Activated naive CD4-positive, alpha-beta T cell treated with anti-CD3 and anti-CD28 coated beads, Interleukin-2, amount 50 U/mL, for 72 hours (primary cell): ENCODE measurements around the gene SLC24A3. TPM values are rescaled to one million over a fixed set of nuclear protein-coding genes. Genes with fewer than 3 reads are reported as not detected.

Experiments used
- ATAC-seq, 2 donors: fragments of 150-1000 bp; cut with Tn5 transposase; 2 replicates each; pipeline ENCODE4 v1.10.0; 2021; ENCODE audit warnings: mild to moderate bottlenecking in 2 of 2, moderate library complexity in 2 of 2
- DNase-seq, 2 donors: peaks; one replicate each; pipeline ENCODE4 v3.0.0; 2021 to 2022; ENCODE audit warnings: low spot score in 2 of 2
- H3K27ac Mint-ChIP-seq, 2 donors: one replicate each; pipeline ENCODE4 v1.8.0; 2022; ENCODE audit warnings: mild to moderate bottlenecking in 2 of 2, mixed read lengths in 2 of 2
- H3K36me3 Mint-ChIP-seq, 2 donors: one replicate each; pipeline ENCODE4 v1.8.0; 2022; ENCODE audit warnings: mixed read lengths in 2 of 2
- H3K9me3 Mint-ChIP-seq, 2 donors: one replicate each; pipeline ENCODE4 v1.8.0; 2022; ENCODE audit warnings: mixed read lengths in 2 of 2
- total RNA-seq, 2 donors: library from RNA; stranded (reverse); gene quantifications; one replicate each; pipeline ENCODE4 v1.2.3, GENCODE V29; 2022

The SLC24A3 gene
- total RNA-seq, 2 donors from 2014 or later, result not detected

GRCh38 chr20:19522071-19522801 lies 309.8 kb downstream of the SLC24A3 start:
- Mint-ChIP-seq H3K27ac (peak overlapping the region in 1 of 2 donors; percentile 15), H3K36me3 (no peaks in the 10 kb centered on the region), H3K9me3 (no peaks in the 10 kb centered on the region)
- DNase-seq (no peak), ATAC-seq (peak in 1 of 2 donors; percentile 58)

DNA sequence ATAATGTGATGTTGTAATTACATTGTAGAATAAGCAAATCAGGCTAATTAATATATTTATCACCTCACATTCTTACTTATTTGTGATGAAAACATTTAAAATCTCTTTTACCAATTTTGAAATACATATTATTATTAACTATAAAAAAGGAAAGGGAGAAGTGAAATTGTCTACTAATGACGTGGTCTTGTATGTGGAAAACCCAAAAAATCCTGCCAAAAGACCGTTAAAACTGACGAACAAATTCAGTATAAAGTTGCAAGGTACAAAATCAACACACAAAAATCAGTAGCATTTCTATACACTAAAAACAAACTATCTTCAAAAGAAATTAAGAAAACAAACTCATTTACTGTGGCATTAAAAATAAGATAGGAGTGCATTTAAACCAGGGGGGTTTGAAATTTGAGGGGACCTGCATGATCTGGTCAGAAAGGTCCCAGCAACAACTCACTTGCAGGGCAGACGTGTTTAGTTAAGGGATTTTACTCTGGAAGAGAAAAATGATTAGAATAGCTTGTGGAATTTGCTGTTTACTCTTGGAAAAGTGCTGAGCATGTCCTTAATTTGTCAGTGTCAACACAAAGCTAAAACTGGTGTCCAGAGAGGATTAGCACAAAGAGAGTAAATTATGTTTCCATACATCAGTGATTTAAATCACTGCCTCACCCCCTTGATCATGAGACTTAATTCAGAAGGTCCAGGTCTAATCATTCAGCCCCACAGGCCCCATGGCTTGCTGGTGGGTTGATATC lies 310.6 kb downstream of the SLC24A3 start:
- Mint-ChIP-seq H3K27ac (no peak overlapping the region), H3K36me3 (no peaks in the 10 kb centered on the region), H3K9me3 (no peaks in the 10 kb centered on the region)
- ATAC-seq, result no peak
- DNase-seq, result no peak

- no peak overlapping the region for H3K27ac Mint-ChIP-seq
- H3K36me3 Mint-ChIP-seq, result no peaks in the 10 kb centered on the region
- ATAC-seq, result no peak
- no peaks in the 10 kb centered on the region for H3K9me3 Mint-ChIP-seq
- no peak for DNase-seq
Measured at GRCh38 chr20:19524691-19525090, 312.2 kb downstream of the SLC24A3 start.

- no peak for ATAC-seq
- Mint-ChIP-seq H3K36me3 (no peaks in the 10 kb centered on the region), H3K27ac (no peak overlapping the region), H3K9me3 (peaks cover 0 to 1% of the 10 kb centered on the region in 2 donors)
- no peak for DNase-seq
Measured at GRCh38 chr20:19527509-19527908, 315.1 kb downstream of the SLC24A3 start.

GRCh38 chr20:19528286-19529030 lies 316.0 kb downstream of the SLC24A3 start:
- no peak for DNase-seq
- Mint-ChIP-seq H3K9me3 (peaks cover 0 to 3% of the 10 kb centered on the region in 2 donors), H3K36me3 (no peaks in the 10 kb centered on the region), H3K27ac (no peak overlapping the region)
- ATAC-seq, result no peak

DNA sequence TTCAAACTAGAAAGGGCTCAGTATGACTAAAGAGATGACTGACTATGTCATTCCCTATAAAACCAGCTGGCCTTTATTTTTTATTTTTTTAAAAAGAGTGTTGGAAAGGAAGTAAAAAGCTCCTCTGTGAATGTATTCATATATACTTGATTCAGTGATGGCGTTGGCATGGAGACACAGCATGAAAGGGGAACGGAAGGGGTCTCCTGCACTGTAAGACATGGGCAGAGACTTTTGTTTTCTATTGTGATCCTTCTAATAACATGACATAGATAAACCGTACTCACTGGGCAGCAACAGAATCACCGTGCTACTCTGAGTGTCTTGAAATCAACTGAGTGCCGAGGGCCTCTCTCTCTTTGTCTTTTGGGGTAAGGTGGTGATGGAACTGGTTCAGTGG lies 317.6 kb downstream of the SLC24A3 start:
- ATAC-seq, result no peak
- peaks cover under 1% of the 10 kb centered on the region in 2 donors for H3K36me3 Mint-ChIP-seq
- H3K9me3 Mint-ChIP-seq, result peaks cover under 1 to 3% of the 10 kb centered on the region in 2 donors
- no peak for DNase-seq
- H3K27ac Mint-ChIP-seq, result no peak overlapping the region

GRCh38 chr20:19531446-19531845 lies 319.0 kb downstream of the SLC24A3 start:
- Mint-ChIP-seq H3K27ac (no peak overlapping the region), H3K36me3 (peaks cover 6 to 8% of the 10 kb centered on the region in 2 donors), H3K9me3 (peaks cover 8 to 13% of the 10 kb centered on the region in 2 donors)
- ATAC-seq, result no peak
- DNase-seq, result no peak

DNA sequence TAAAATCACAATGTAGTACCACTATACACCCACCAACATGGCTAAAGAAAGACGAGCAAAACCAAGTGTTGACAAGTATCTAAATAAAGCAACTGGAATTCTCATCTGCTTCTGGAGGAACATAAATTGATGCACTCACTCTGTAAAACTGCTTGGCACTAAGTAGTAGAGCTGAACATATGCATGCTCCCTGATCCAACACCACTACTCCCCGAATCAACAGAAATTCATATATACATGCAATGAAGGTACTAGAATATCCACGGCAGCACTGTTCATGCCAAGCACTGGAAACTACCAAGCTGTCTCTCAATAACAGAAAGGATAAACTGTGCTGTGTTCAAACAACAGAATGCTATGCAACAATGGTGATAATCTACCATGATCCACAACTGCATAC lies 326.1 kb downstream of the SLC24A3 start:
- peaks cover 6 to 8% of the 10 kb centered on the region in 2 donors for H3K36me3 Mint-ChIP-seq
- ATAC-seq (no peak), DNase-seq (no peak)
- peaks cover 8 to 13% of the 10 kb centered on the region in 2 donors for H3K9me3 Mint-ChIP-seq
- H3K27ac Mint-ChIP-seq, result no peak overlapping the region

- DNase-seq, result no peak
- no peak for ATAC-seq
- no peak overlapping the region for H3K27ac Mint-ChIP-seq
- peaks cover 6 to 8% of the 10 kb centered on the region in 2 donors for H3K36me3 Mint-ChIP-seq
- H3K9me3 Mint-ChIP-seq, result peaks cover 8 to 13% of the 10 kb centered on the region in 2 donors
Measured at GRCh38 chr20:19539191-19539590, 326.7 kb downstream of the SLC24A3 start.

DNA sequence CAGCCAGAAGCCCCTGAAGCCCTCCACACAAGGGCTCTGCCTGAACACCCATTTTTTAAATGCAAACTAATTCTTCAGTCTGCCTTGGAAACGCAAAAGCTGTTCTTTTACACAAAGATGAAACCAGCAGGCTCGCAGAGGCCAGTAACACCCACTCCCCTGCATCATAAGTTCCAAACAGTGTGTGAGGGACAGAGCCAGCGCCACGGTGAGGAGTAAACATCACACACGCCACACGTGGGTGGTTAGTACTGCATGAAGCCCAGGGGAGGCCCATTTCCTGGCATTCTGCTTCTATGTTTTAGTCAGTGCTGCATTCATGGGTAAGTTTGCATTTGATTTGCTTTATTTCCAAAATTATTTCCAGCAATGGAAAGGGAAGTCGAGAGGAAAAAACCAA lies 327.9 kb downstream of the SLC24A3 start:
- Mint-ChIP-seq H3K27ac (no peak overlapping the region), H3K9me3 (peaks cover 4 to 10% of the 10 kb centered on the region in 2 donors), H3K36me3 (peaks cover 2 to 3% of the 10 kb centered on the region in 2 donors)
- peak in 1 of 2 donors; percentile 99 for ATAC-seq
- peak in 1 of 2 donors; percentile 36 for DNase-seq

- H3K27ac Mint-ChIP-seq, result no peak overlapping the region
- peaks cover 0 to 3% of the 10 kb centered on the region in 2 donors for H3K9me3 Mint-ChIP-seq
- no peak for DNase-seq
- no peaks in the 10 kb centered on the region for H3K36me3 Mint-ChIP-seq
- ATAC-seq, result peak; percentile 29 to 36
Measured at GRCh38 chr20:19543101-19543500, 330.7 kb downstream of the SLC24A3 start.

DNA sequence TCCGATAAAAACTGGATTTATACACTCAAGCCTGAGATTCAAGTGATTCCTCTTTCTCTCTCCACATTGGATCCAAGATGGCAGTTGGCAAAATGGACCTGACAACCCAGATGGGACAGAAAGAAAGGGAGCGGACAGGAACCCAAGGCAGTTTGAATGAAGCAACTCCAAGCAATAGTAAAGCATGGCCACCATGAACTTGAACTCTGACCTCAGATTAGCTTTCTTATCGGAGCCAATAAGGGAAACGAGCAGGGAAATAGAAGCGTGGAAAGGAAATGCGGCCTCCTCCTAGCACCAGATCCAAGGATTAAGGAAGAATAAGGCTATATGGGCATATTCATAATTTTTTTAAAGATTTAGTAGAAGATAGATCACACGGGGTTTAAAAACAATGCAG lies 332.2 kb downstream of the SLC24A3 start:
- H3K36me3 Mint-ChIP-seq, result no peaks in the 10 kb centered on the region
- no peak overlapping the region for H3K27ac Mint-ChIP-seq
- ATAC-seq (no peak), DNase-seq (no peak)
- peaks cover 0 to 3% of the 10 kb centered on the region in 2 donors for H3K9me3 Mint-ChIP-seq

- ATAC-seq (no peak), DNase-seq (no peak)
- Mint-ChIP-seq H3K9me3 (peaks cover 0 to 7% of the 10 kb centered on the region in 2 donors), H3K27ac (no peak overlapping the region), H3K36me3 (no peaks in the 10 kb centered on the region)
Measured at GRCh38 chr20:19546648-19547047, 334.2 kb downstream of the SLC24A3 start.

GRCh38 chr20:19547547-19547946 lies 335.1 kb downstream of the SLC24A3 start:
- peaks cover 0 to 7% of the 10 kb centered on the region in 2 donors for H3K9me3 Mint-ChIP-seq
- no peak for DNase-seq
- H3K27ac Mint-ChIP-seq, result no peak overlapping the region
- ATAC-seq, result no peak
- H3K36me3 Mint-ChIP-seq, result no peaks in the 10 kb centered on the region

- DNase-seq, result no peak
- Mint-ChIP-seq H3K9me3 (peaks cover 0 to 4% of the 10 kb centered on the region in 2 donors), H3K27ac (no peak overlapping the region), H3K36me3 (no peaks in the 10 kb centered on the region)
- ATAC-seq, result no peak
Measured at GRCh38 chr20:19549896-19550295, 337.5 kb downstream of the SLC24A3 start.

- Mint-ChIP-seq H3K27ac (no peak overlapping the region), H3K9me3 (peaks cover 0 to 4% of the 10 kb centered on the region in 2 donors), H3K36me3 (no peaks in the 10 kb centered on the region)
- ATAC-seq (peak in 1 of 2 donors; percentile 54), DNase-seq (no peak)
Measured at GRCh38 chr20:19552221-19553180, 340.1 kb downstream of the SLC24A3 start.
